Calu3 (cell line): ENCODE data around the gene FGGY. TPM values are rescaled to one million over a fixed set of nuclear protein-coding genes. Genes with fewer than 3 reads are reported as not detected.

Source experiments
- BruUV-seq: library from RNA; stranded (reverse); fragments of 400-500 nt; replicated peaks from 2 replicates; lab custom pipeline; 2021; lab: Mats Ljungman, UMichigan
- CTCF ChIA-PET: fragments of 300-600 bp; sonication (Branson Sonifier 250); formaldehyde crosslinking; loops from one replicate; lab custom pipeline; 2022; ENCODE audit warnings: antibody characterized with exemption; lab: Charles Lee
- DNase-seq: peaks from one replicate; pipeline ENCODE4 v3.0.0; 2022
- H3K27ac Mint-ChIP-seq: one replicate; pipeline ENCODE4 v1.8.0; 2022; ENCODE audit warnings: mixed read lengths; ENCODE audit not compliant: unreplicated experiment
- H3K27me3 Mint-ChIP-seq: one replicate; pipeline ENCODE4 v1.8.0; 2022; ENCODE audit warnings: mixed read lengths; ENCODE audit not compliant: unreplicated experiment
- H3K36me3 Mint-ChIP-seq: one replicate; pipeline ENCODE4 v1.8.0; 2022; ENCODE audit warnings: mild to moderate bottlenecking, moderate library complexity, mixed read lengths; ENCODE audit not compliant: insufficient read depth, unreplicated experiment
- H3K4me1 Mint-ChIP-seq: one replicate; pipeline ENCODE4 v1.8.0; 2022; ENCODE audit warnings: mild to moderate bottlenecking, low read depth, mixed read lengths; ENCODE audit not compliant: unreplicated experiment
- H3K4me3 Mint-ChIP-seq: one replicate; pipeline ENCODE4 v1.8.0; 2022; ENCODE audit warnings: mild to moderate bottlenecking, low read depth, moderate library complexity, mixed read lengths; ENCODE audit not compliant: unreplicated experiment
- H3K9me3 Mint-ChIP-seq: one replicate; pipeline ENCODE4 v1.8.0; 2022; ENCODE audit warnings: low read depth, mixed read lengths; ENCODE audit not compliant: unreplicated experiment
- intact Hi-C: fragments of 100-400 bp; cut with micrococcal nuclease; formaldehyde crosslinking; loops from one replicate; pipeline ENCODE4 v1.10.0; 2022; ENCODE audit not compliant: unreplicated experiment
- total RNA-seq: library from RNA; stranded (reverse); gene quantifications from 2 replicates; pipeline ENCODE4 v1.2.3, GENCODE V29; 2022
- TF ChIP-seq, protein P1 (sequence below): fragments of 200-600 bp; IDR thresholded peaks from one replicate; pipeline ENCODE4 v1.8.0; 2022; ENCODE audit warnings: antibody characterized with exemption; ENCODE audit not compliant: unreplicated experiment

The FGGY gene
- total RNA-seq, 1 experiment from 2014 or later = 11.1 TPM

GRCh38 chr1:59315529-59316463 is 18.9 kb downstream of the FGGY start:
- DNase-seq = no peak
- no peaks in the 10 kb centered on the region for H3K36me3 Mint-ChIP-seq
- intact Hi-C loops = no loop called here
- H3K27me3 Mint-ChIP-seq = no peaks in the 10 kb centered on the region
- peaks cover 2% of the 10 kb centered on the region for H3K9me3 Mint-ChIP-seq
- BruUV-seq = no TSS peak
- no peak overlapping the region for H3K27ac Mint-ChIP-seq
- TF ChIP-seq, protein P1, sequence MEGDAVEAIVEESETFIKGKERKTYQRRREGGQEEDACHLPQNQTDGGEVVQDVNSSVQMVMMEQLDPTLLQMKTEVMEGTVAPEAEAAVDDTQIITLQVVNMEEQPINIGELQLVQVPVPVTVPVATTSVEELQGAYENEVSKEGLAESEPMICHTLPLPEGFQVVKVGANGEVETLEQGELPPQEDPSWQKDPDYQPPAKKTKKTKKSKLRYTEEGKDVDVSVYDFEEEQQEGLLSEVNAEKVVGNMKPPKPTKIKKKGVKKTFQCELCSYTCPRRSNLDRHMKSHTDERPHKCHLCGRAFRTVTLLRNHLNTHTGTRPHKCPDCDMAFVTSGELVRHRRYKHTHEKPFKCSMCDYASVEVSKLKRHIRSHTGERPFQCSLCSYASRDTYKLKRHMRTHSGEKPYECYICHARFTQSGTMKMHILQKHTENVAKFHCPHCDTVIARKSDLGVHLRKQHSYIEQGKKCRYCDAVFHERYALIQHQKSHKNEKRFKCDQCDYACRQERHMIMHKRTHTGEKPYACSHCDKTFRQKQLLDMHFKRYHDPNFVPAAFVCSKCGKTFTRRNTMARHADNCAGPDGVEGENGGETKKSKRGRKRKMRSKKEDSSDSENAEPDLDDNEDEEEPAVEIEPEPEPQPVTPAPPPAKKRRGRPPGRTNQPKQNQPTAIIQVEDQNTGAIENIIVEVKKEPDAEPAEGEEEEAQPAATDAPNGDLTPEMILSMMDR = no peak
- no peaks in the 10 kb centered on the region for H3K4me1 Mint-ChIP-seq
- no peak overlapping the region for H3K4me3 Mint-ChIP-seq
- CTCF ChIA-PET = interaction anchor here (0.6 to 0.7 kb wide), 3 partner anchors 192 to 462 kb away, joined by 3 to 4 read pairs (median 3); no protein-coding TSS in a partner anchor

DNA sequence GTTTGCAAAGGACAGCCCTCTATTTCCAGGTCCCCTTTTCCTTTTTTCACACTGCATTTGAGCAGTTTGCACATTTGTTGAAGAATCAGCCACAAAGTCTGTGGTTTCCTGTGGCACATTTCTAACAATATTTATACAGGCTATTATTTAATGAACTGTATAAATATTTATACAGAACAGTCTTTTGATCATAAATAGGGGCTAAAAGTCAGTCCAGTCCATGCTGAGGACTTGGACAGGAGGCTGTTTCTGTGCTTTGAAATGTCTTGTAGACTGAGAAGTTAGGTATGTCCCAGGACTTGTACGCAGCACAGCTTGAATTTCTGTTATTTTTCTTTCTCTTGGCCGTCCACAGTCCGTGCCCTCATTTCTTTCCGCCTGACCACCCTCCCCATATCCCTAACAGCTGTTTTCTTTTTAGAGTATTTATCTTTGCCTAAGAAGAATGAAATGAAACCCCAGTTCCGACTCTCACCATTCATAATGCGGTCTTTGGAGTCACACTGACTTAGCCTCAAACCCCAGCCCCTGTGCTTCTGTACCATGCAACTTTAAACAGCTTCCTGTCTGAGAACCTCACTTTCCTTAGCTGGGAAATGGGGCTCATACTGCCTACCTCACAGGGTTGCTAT is 19.7 kb downstream of the FGGY start:
- BruUV-seq = no TSS peak
- intact Hi-C loops = no loop called here
- no peak for DNase-seq
- Mint-ChIP-seq H3K27ac (no peak overlapping the region), H3K9me3 (peaks cover 2% of the 10 kb centered on the region), H3K36me3 (no peaks in the 10 kb centered on the region), H3K4me3 (no peak overlapping the region), H3K4me1 (no peaks in the 10 kb centered on the region), H3K27me3 (no peaks in the 10 kb centered on the region)
- TF ChIP-seq, protein P1 = no peak
- CTCF ChIA-PET = no interaction called here

GRCh38 chr1:59317343-59317742 is 20.4 kb downstream of the FGGY start:
- BruUV-seq = no TSS peak
- Mint-ChIP-seq H3K4me1 (peaks cover under 1% of the 10 kb centered on the region), H3K4me3 (no peak overlapping the region), H3K27me3 (no peaks in the 10 kb centered on the region), H3K27ac (no peak overlapping the region), H3K9me3 (peaks cover under 1% of the 10 kb centered on the region), H3K36me3 (no peaks in the 10 kb centered on the region)
- TF ChIP-seq, protein P1 = no peak
- intact Hi-C loops = no loop called here
- no peak for DNase-seq
- CTCF ChIA-PET = no interaction called here

- no peak overlapping the region for H3K4me3 Mint-ChIP-seq
- H3K9me3 Mint-ChIP-seq = no peaks in the 10 kb centered on the region
- BruUV-seq = no TSS peak
- TF ChIP-seq, protein P1 = no peak
- DNase-seq = no peak
- no peaks in the 10 kb centered on the region for H3K27me3 Mint-ChIP-seq
- peaks cover 4% of the 10 kb centered on the region for H3K4me1 Mint-ChIP-seq
- intact Hi-C loops = no loop called here
- H3K27ac Mint-ChIP-seq = no peak overlapping the region
- no peaks in the 10 kb centered on the region for H3K36me3 Mint-ChIP-seq
- CTCF ChIA-PET = no interaction called here
These were observed 20.9 kb downstream of the FGGY start for GRCh38 chr1:59317780-59318179.
